ENCODE data around the gene HMGCR.

DNA sequence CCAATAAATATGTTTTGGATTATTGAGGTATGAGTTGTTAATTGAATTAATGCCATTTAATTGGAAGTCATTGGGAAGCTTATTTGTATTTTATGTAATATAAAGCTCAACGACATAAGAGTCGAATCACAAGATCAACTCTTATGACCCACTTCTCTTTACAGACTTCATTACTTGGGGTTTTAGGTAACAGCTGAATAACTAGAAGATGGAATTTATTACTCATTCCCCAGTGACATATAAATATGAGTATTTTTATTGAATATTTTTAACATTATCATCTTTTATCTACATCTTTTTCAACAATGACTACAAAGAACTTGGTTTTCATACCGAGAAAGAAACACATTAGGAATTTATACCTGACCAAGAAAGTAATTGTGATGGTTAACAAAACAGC is 21.1 kb downstream of the HMGCR start:
- TF ChIP-seq CTCF (IDR thresholded peaks at IDR 0.05) (no peak), POLR2A (IDR thresholded peaks at IDR 0.05) (no peak), EP300 (IDR thresholded peaks at IDR 0.05) (no peak)
